OCI-LY1 (cell line): ENCODE results near the gene RAB3C.

ENCODE experiments used
- H2AFZ ChIP-seq: fragments of 200-600 bp; sonication (generic), shearing (Covaris generic); 2 replicates; pipeline ENCODE4 v1.6.0; 2014; ENCODE audit warnings: antibody characterized with exemption, mild to moderate bottlenecking, low read length
- H3F3A ChIP-seq: fragments of 200-600 bp; sonication (generic), shearing (Covaris generic); 2 replicates; pipeline ENCODE4 v1.6.0; 2014; ENCODE audit warnings: mild to moderate bottlenecking, antibody characterized with exemption, low read length, moderate library complexity; ENCODE audit not compliant: insufficient read depth
- H3K27ac ChIP-seq: fragments of 200-600 bp; sonication (generic); 2 replicates; pipeline ENCODE4 v1.5.1; 2014; ENCODE audit warnings: low read length, mixed run types, mild to moderate bottlenecking, low read depth; ENCODE audit not compliant: poor library complexity, severe bottlenecking
- H3K27me3 ChIP-seq: fragments of 200-600 bp; sonication (generic); 2 replicates; pipeline ENCODE4 v1.6.0; 2014; ENCODE audit warnings: antibody characterized with exemption, mild to moderate bottlenecking, low read length, moderate library complexity; ENCODE audit not compliant: insufficient read depth
- H3K36me3 ChIP-seq: fragments of 200-600 bp; sonication (generic); 2 replicates; pipeline ENCODE4 v1.6.1; 2014; ENCODE audit warnings: mild to moderate bottlenecking, antibody characterized with exemption, low read length, moderate library complexity, mixed read lengths; ENCODE audit not compliant: insufficient read depth
- H3K4me1 ChIP-seq: fragments of 200-600 bp; sonication (generic); 2 replicates; pipeline ENCODE4 v1.5.1; 2014; ENCODE audit warnings: mild to moderate bottlenecking, low read length, moderate library complexity; ENCODE audit not compliant: insufficient read depth, severe bottlenecking
- H3K4me2 ChIP-seq: fragments of 200-600 bp; sonication (generic), shearing (Covaris generic); 2 replicates; pipeline ENCODE4 v1.6.1; 2014; ENCODE audit warnings: low read length
- H3K4me3 ChIP-seq: fragments of 200-600 bp; sonication (generic); 2 replicates; pipeline ENCODE4 v1.5.1; 2014; ENCODE audit warnings: low read length, low read depth, mild to moderate bottlenecking, mixed read lengths; ENCODE audit not compliant: poor library complexity, severe bottlenecking
- H3K79me2 ChIP-seq: fragments of 200-600 bp; shearing (Covaris generic); 2 replicates; pipeline ENCODE4 v1.6.1; 2016; ENCODE audit warnings: mixed run types, low read length, mixed read lengths; ENCODE audit not compliant: insufficient read depth
- H3K9ac ChIP-seq: fragments of 200-600 bp; sonication (generic), shearing (Covaris generic); 2 replicates; pipeline ENCODE4 v1.6.1; 2014; ENCODE audit warnings: mild to moderate bottlenecking, low read length, mixed read lengths
- H3K9me2 ChIP-seq: fragments of 200-600 bp; sonication (generic), shearing (Covaris generic); 2 replicates; pipeline ENCODE4 v1.6.1; 2014; ENCODE audit warnings: low read depth, mild to moderate bottlenecking, low read length, mixed read lengths
- H3K9me3 ChIP-seq: fragments of 200-600 bp; shearing (Covaris generic); 2 replicates; pipeline ENCODE4 v1.6.1; 2014; ENCODE audit warnings: low read length, mixed read lengths
- H4K20me1 ChIP-seq: fragments of 200-600 bp; sonication (generic), shearing (Covaris generic); 2 replicates; pipeline ENCODE4 v1.6.0; 2016; ENCODE audit warnings: mild to moderate bottlenecking, low read length; ENCODE audit not compliant: insufficient read depth
- CTCF ChIP-seq: fragments of 200-600 bp; sonication (generic), shearing (Covaris generic); IDR thresholded peaks from 2 replicates; pipeline ENCODE4 v1.5.1; 2017; ENCODE audit warnings: mild to moderate bottlenecking, antibody characterized with exemption, low read length, moderate library complexity, mixed read lengths
- EZH2 ChIP-seq: fragments of 200-600 bp; sonication (generic), shearing (Covaris generic); IDR thresholded peaks from 2 replicates; pipeline ENCODE4 v1.8.0; 2017; ENCODE audit warnings: borderline replicate concordance, mixed run types, mild to moderate bottlenecking, antibody characterized with exemption, low read length, moderate library complexity, mixed read lengths

Gene RAB3C

DNA sequence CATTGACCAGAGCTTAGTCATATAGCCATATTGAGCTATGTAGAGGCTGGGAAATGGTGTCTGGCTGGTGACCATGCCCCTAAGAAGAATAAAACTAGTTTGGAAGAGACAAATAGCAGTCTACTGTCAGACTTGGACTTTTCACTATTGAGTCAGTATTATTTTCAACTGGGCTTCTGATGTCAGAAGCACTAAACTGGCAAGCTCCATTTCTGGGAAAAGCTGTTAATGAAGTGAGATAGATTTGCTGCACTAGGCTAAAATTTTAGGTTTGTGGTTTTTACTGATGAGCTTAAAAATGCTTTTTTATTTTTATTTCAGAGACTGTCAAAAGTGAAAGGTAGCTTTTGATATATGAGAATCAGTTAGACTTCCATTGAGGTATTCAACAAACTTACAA, 220.2 kb downstream of the RAB3C start:
- H3K4me2 ChIP-seq: no peak overlapping the region
- H3K9ac ChIP-seq: no peak overlapping the region
- TF ChIP-seq EZH2: no peak
- no peak for TF ChIP-seq CTCF
- no peak overlapping the region for H3K27ac ChIP-seq
- H2AFZ ChIP-seq: no peak overlapping the region
- H3K9me2 ChIP-seq: no peaks in the 10 kb centered on the region
- no peaks in the 10 kb centered on the region for H3K79me2 ChIP-seq
- H3K27me3 ChIP-seq: no peaks in the 10 kb centered on the region
- no peaks in the 10 kb centered on the region for H3K9me3 ChIP-seq
- no peaks in the 10 kb centered on the region for H3K4me1 ChIP-seq
- no peaks in the 10 kb centered on the region for H3K36me3 ChIP-seq
- no peak overlapping the region for H3K4me3 ChIP-seq
- H3F3A ChIP-seq: no peaks in the 10 kb centered on the region
- H4K20me1 ChIP-seq: no peaks in the 10 kb centered on the region

- Histone ChIP-seq H2AFZ (no peak overlapping the region), H3K9me2 (no peaks in the 10 kb centered on the region), H3K27me3 (no peaks in the 10 kb centered on the region), H3K9ac (no peak overlapping the region), H4K20me1 (no peaks in the 10 kb centered on the region), H3K9me3 (no peaks in the 10 kb centered on the region), H3K79me2 (no peaks in the 10 kb centered on the region), H3K4me3 (no peak overlapping the region), H3K4me2 (no peak overlapping the region), H3K27ac (no peak overlapping the region), H3K36me3 (no peaks in the 10 kb centered on the region), H3F3A (no peaks in the 10 kb centered on the region), H3K4me1 (no peaks in the 10 kb centered on the region)
- TF ChIP-seq EZH2 (no peak), CTCF (no peak)
These were observed 221.4 kb downstream of the RAB3C start for GRCh38 chr5:58804291-58804690.

GRCh38 chr5:58810086-58810485, 227.2 kb downstream of the RAB3C start:
- Histone ChIP-seq H3K36me3 (no peaks in the 10 kb centered on the region), H3K9me3 (no peaks in the 10 kb centered on the region), H3K27ac (no peak overlapping the region), H3K9ac (no peak overlapping the region), H4K20me1 (no peaks in the 10 kb centered on the region), H3F3A (no peaks in the 10 kb centered on the region), H3K4me2 (no peak overlapping the region), H3K9me2 (no peaks in the 10 kb centered on the region), H3K4me3 (no peak overlapping the region), H3K4me1 (no peaks in the 10 kb centered on the region), H3K27me3 (no peaks in the 10 kb centered on the region), H3K79me2 (no peaks in the 10 kb centered on the region), H2AFZ (no peak overlapping the region)
- TF ChIP-seq EZH2 (no peak), CTCF (no peak)
